Hepatocyte (in vitro differentiated cells): ENCODE measurements around the gene RAD51AP2.

ENCODE experiments used
- EZH2 ChIP-seq: fragments of 200-600 bp; sonication (generic); IDR thresholded peaks from 2 replicates; pipeline ENCODE4 v1.6.1; 2016; ENCODE audit warnings: antibody characterized with exemption, mild to moderate bottlenecking, borderline replicate concordance
- TF ChIP-seq, protein P1 (sequence below): fragments of 200-600 bp; sonication (generic); IDR thresholded peaks from 2 replicates; pipeline ENCODE4 v1.5.1; 2016; ENCODE audit warnings: antibody characterized with exemption, mild to moderate bottlenecking; ENCODE audit not compliant: poor library complexity

DNA sequence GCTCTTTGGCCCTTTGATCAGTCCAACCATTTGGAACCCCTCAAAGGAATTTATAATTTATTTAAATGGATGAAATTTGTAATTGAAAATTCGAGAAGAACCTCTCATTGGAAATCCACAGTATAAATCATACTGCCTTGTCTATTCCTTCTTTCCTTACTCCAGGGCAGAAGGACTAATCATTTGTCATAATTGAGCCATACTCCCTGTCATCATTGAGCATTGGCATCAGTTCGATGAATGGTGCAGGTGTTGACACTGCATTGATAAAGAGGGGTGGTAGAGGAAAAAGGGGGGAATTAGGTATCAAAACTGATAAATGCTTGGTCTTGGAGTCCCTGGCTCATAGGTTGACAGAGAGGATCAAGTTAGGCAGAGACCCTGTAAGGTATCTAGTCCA is 24.2 kb upstream of the RAD51AP2 start:
- TF ChIP-seq, protein P1, sequence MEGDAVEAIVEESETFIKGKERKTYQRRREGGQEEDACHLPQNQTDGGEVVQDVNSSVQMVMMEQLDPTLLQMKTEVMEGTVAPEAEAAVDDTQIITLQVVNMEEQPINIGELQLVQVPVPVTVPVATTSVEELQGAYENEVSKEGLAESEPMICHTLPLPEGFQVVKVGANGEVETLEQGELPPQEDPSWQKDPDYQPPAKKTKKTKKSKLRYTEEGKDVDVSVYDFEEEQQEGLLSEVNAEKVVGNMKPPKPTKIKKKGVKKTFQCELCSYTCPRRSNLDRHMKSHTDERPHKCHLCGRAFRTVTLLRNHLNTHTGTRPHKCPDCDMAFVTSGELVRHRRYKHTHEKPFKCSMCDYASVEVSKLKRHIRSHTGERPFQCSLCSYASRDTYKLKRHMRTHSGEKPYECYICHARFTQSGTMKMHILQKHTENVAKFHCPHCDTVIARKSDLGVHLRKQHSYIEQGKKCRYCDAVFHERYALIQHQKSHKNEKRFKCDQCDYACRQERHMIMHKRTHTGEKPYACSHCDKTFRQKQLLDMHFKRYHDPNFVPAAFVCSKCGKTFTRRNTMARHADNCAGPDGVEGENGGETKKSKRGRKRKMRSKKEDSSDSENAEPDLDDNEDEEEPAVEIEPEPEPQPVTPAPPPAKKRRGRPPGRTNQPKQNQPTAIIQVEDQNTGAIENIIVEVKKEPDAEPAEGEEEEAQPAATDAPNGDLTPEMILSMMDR = no peak
- TF ChIP-seq EZH2 = no peak
